ENCODE measurements around the gene CORT. TPM values are rescaled to one million over a fixed set of nuclear protein-coding genes. Genes with fewer than 3 reads are reported as not detected.
A peak's percentile ranks its signal among the peaks of the same experiment; 100 is the strongest.

The CORT gene
- total RNA-seq, 2 donors from 2014 or later, result 1.1 to 1.4 TPM

DNA sequence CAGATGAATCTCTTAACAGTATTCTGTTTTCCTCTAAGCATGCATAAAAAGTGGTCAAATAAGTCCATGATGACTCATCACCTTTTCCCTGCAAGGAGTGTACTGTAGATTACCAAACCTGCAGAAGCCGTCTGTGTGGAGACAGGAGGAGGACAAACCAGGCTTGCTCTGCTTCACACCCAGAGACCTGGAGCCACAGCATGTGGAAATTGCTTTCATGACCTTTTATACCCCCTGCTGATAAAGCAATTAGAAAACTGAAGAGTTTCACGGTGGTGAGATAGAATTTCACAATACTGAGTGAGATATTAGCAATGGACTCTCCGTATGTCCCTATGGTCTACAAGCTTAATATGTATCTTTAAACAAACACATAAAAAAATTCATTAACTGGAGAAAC lies 9.4 kb downstream of the CORT start:
- peak; percentile 21 for DNase-seq (ENCODE audit: low spot score)
- Histone ChIP-seq H3K27ac (no peak overlapping the region), H3K27me3 (replicated peaks; ENCODE audit: insufficient read depth) (no peaks in the 10 kb centered on the region), H3K4me3 (no peak overlapping the region), H3K4me1 (replicated peaks) (no peaks in the 10 kb centered on the region), H3K36me3 (peaks cover 0 to 4% of the 10 kb centered on the region in 2 donors), H3K9me3 (no peaks in the 10 kb centered on the region)
- intact Hi-C loops (cut with DNase I), result no loop called here
- whole genome bisulfite sequencing, result 42% methylated on average over 3 of the region's 3 CpGs
- TF ChIP-seq POLR2A (IDR thresholded peaks at IDR 0.05) (no peak), POLR2AphosphoS5 (IDR thresholded peaks at IDR 0.05) (peak; percentile 30)

DNA sequence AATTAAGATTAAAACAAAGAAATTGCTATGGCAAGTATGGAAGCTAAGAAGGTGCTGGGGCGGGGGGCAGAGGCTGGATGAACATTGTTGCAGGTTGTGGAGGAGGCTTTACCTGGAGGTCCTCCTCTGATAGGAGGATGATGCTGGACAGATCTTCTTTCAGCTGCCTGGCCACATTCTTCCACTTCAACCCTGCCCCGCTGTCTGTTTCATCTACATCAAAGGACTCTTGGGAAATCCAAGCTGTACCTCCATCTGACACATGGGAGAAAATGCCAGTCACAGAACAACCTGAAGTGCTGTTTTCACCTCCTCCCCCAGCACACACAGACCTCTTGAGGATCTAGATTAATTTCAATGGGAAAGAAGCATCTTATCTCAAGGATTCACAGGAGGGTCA lies 17.2 kb downstream of the CORT start:
- intact Hi-C loops (cut with DNase I), result no loop called here
- peaks cover 8% of the 10 kb centered on the region for H3K4me1 ChIP-seq (replicated peaks)
- no peak overlapping the region for H3K4me3 ChIP-seq
- H3K36me3 ChIP-seq, result peaks cover 0 to 4% of the 10 kb centered on the region in 2 donors
- no peaks in the 10 kb centered on the region for H3K27me3 ChIP-seq (replicated peaks; ENCODE audit: insufficient read depth)
- no peak for DNase-seq (ENCODE audit: low spot score)
- no peak for TF ChIP-seq POLR2AphosphoS5 (IDR thresholded peaks at IDR 0.05)
- TF ChIP-seq POLR2A (IDR thresholded peaks at IDR 0.05), result no peak
- TF ChIP-seq, protein P1, sequence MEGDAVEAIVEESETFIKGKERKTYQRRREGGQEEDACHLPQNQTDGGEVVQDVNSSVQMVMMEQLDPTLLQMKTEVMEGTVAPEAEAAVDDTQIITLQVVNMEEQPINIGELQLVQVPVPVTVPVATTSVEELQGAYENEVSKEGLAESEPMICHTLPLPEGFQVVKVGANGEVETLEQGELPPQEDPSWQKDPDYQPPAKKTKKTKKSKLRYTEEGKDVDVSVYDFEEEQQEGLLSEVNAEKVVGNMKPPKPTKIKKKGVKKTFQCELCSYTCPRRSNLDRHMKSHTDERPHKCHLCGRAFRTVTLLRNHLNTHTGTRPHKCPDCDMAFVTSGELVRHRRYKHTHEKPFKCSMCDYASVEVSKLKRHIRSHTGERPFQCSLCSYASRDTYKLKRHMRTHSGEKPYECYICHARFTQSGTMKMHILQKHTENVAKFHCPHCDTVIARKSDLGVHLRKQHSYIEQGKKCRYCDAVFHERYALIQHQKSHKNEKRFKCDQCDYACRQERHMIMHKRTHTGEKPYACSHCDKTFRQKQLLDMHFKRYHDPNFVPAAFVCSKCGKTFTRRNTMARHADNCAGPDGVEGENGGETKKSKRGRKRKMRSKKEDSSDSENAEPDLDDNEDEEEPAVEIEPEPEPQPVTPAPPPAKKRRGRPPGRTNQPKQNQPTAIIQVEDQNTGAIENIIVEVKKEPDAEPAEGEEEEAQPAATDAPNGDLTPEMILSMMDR (IDR thresholded peaks at IDR 0.05), result no peak
- 96% methylated on average over 2 of the region's 2 CpGs for WGBS
- H3K27ac ChIP-seq, result no peak overlapping the region
- no peaks in the 10 kb centered on the region for H3K9me3 ChIP-seq

DNA sequence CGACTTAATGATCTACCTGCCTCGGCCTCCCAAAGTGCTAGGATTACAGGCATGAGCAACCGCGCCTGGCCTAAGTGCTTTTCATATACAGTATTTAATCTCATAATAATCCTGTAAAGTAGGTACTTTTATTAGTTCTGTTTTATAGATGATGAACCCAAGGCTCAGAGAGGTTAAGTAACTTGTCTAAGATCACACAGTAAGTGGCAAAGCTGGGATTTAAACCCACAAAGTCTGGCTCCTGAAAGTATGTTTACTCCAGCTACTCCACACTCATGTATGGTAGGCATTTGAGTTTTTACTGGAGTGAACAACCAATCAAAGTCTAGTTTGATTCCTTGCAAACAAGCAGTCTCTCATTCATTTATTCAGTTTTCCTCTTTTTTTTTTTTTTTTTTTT lies 20.2 kb downstream of the CORT start:
- 94% methylated on average over 4 of the region's 4 CpGs for WGBS
- no peaks in the 10 kb centered on the region for H3K9me3 ChIP-seq
- peaks cover 8% of the 10 kb centered on the region for H3K4me1 ChIP-seq (replicated peaks)
- no peak overlapping the region for H3K27ac ChIP-seq
- intact Hi-C loops (cut with DNase I), result loop anchor here (5.0 kb wide), 1 partner anchor 38 kb away; the partner anchor contains the start of gene CENPS
- TF ChIP-seq POLR2A (IDR thresholded peaks at IDR 0.05) (no peak), POLR2AphosphoS5 (IDR thresholded peaks at IDR 0.05) (no peak)
- TF ChIP-seq, protein P1 (IDR thresholded peaks at IDR 0.05), result no peak
- no peak for DNase-seq (ENCODE audit: low spot score)
- no peaks in the 10 kb centered on the region for H3K27me3 ChIP-seq (replicated peaks; ENCODE audit: insufficient read depth)
- no peak overlapping the region for H3K4me3 ChIP-seq
- no peaks in the 10 kb centered on the region for H3K36me3 ChIP-seq

DNA sequence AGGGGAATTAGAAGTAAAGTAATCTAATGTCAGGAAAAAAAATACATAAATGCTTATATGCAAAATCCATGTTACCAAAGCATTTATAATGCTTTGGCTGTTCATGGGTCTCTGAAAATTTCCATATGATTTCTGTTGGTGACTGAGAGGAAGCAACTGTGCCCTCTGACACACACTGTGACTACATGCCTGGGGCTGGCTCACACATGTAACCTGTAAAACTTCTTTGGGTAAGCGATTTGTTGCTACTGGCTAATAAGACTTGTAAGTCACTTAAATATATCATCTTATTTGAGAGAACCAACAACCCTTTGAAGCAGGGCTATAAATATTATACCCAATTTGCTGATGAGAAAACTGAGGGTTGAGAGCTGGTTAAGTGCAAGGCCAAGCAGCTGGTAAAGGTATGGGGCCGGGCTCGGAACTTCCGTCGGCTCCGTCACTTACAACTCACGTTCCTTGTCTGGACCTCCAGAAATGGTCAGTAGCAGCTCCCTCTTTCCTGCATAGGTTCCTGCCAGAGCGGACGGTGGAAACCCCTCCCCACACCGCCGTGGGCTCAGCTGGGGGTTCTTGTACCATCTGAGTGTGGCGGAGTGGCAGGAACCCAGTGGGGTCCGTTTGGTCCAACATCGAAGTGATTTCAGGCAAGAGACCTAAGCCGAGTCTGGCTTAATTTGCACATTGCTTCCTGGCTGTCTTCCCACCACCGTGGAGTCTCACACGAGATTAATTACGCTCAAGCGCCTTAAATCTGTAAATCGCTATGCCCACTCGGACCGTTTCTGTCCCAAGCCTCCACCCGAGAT lies 21.8 kb downstream of the CORT start:
- 4% methylated on average over 23 of the region's 23 CpGs for WGBS
- Histone ChIP-seq H3K4me3 (peak overlapping the region; percentile 42 to 63), H3K27me3 (replicated peaks; ENCODE audit: insufficient read depth) (no peaks in the 10 kb centered on the region), H3K9me3 (no peaks in the 10 kb centered on the region), H3K36me3 (no peaks in the 10 kb centered on the region), H3K4me1 (replicated peaks) (peaks cover 8% of the 10 kb centered on the region), H3K27ac (peak overlapping the region; percentile 47 to 62)
- DNase-seq (ENCODE audit: low spot score), result no peak
- intact Hi-C loops (cut with DNase I), result loop anchor here (5.0 kb wide), 1 partner anchor 39 kb away; the partner anchor contains the start of gene CENPS
- TF ChIP-seq POLR2A (IDR thresholded peaks at IDR 0.05) (no peak), POLR2AphosphoS5 (IDR thresholded peaks at IDR 0.05) (no peak)
- TF ChIP-seq, protein P1 (IDR thresholded peaks at IDR 0.05), result no peak

DNA sequence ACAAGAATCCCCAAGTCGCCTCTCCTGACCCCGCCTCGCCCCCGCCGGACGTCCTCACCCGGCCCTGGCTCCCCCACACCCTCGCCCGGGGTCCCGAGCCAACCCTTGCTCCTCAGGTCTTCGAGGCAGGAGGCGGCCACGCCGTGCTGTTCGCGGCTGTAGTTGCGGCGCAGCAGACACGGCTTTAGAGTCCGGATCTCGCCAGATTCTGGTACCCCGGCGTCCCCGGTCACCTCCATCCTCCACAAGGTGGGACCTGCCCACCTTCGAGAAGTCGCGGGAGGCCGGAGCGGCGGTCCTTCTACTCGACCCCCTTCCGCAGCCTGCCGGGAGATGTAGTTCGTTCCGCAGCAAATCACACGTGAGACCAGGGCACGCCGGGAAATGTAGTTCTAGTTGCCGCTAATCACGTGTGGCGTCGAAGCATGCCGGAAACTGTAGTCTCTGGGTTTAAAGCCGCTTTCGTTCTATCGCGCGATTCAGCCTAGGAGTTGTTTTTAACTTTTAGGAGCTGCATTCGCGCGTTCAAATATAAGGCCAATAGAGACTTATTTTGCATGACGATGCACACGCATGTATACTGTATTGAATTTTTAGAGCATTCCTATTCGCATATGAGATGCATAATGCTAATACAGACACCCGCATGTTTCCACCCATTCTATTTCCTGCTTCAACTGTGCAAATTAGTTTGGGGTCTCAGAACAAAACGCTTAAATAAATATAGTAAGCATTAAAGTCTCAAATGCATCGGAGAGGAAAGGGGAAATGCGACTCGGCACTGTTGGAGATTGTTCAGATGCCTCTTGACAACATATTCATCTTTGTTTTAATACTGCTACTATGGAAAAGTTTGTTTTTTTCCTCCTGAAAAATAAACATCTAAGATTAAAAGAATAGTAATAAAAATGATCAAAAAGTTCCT lies 22.7 kb downstream of the CORT start, which contains the start of gene DFFA:
DFFA (minus strand) TSS at position 310 of the 925 bp plus-strand sequence; CDS start at position 239, 71 bp downstream.
- 1% methylated on average over 59 of the region's 59 CpGs for WGBS
- intact Hi-C loops (cut with DNase I), result loop anchor here (5.0 kb wide), 1 partner anchor 40 kb away; the partner anchor contains the start of gene CENPS
- no peaks in the 10 kb centered on the region for H3K9me3 ChIP-seq
- peak; percentile 94 for DNase-seq (ENCODE audit: low spot score)
- no peaks in the 10 kb centered on the region for H3K36me3 ChIP-seq
- no peaks in the 10 kb centered on the region for H3K27me3 ChIP-seq (replicated peaks; ENCODE audit: insufficient read depth)
- H3K4me3 ChIP-seq, result peak within 1 kb of the TSS; percentile 42 to 63
- peak within 1 kb of the TSS; percentile 47 to 62 for H3K27ac ChIP-seq
- H3K4me1 ChIP-seq (replicated peaks), result peaks cover 8% of the 10 kb centered on the region
- TF ChIP-seq POLR2AphosphoS5 (IDR thresholded peaks at IDR 0.05) (peak; percentile 98), POLR2A (IDR thresholded peaks at IDR 0.05) (peak; percentile 63)
- TF ChIP-seq, protein P1 (IDR thresholded peaks at IDR 0.05), result no peak
